H9 (cell line): ENCODE measurements around the gene ANO10. TPM values are rescaled to one million over a fixed set of nuclear protein-coding genes. Genes with fewer than 3 reads are reported as not detected.
A peak's percentile ranks its signal among the peaks of the same experiment; 100 is the strongest.

ENCODE experiments used
- DNase-seq: peaks from one replicate; pipeline ENCODE4 v3.0.0-alpha.2; 2017
- H2AFZ ChIP-seq: one replicate; pipeline ENCODE4 v1.6.1; 2013; ENCODE audit warnings: mild to moderate bottlenecking, low read length, control low read depth, moderate library complexity
- H2AK5ac ChIP-seq: 2 replicates; pipeline ENCODE4 v1.6.1; 2013; ENCODE audit warnings: low read length, control low read depth, mixed read lengths; ENCODE audit not compliant: insufficient read length
- H2BK120ac ChIP-seq: one replicate; pipeline ENCODE4 v1.6.1; 2013; ENCODE audit warnings: low read depth, mild to moderate bottlenecking, low read length, control low read depth, inconsistent platforms; ENCODE audit not compliant: poor library complexity, severe bottlenecking
- H2BK12ac ChIP-seq: 2 replicates; pipeline ENCODE4 v1.6.1; 2013; ENCODE audit warnings: low read length, control low read depth, mixed read lengths, low read depth; ENCODE audit not compliant: insufficient read length
- H2BK15ac ChIP-seq: 2 replicates; pipeline ENCODE4 v1.6.1; 2013; ENCODE audit warnings: low read depth, low read length, control low read depth
- H2BK20ac ChIP-seq: one replicate; pipeline ENCODE4 v1.6.1; 2013; ENCODE audit warnings: low read depth, mild to moderate bottlenecking, low read length, control low read depth, inconsistent platforms; ENCODE audit not compliant: poor library complexity, severe bottlenecking
- H2BK5ac ChIP-seq: 2 replicates; pipeline ENCODE4 v1.6.1; 2013; ENCODE audit warnings: low read length, control low read depth, mixed read lengths; ENCODE audit not compliant: insufficient read length
- H3K14ac ChIP-seq: 2 replicates; pipeline ENCODE4 v1.6.1; 2013; ENCODE audit warnings: low read length, control low read depth; ENCODE audit not compliant: insufficient read depth
- H3K18ac ChIP-seq: 2 replicates; pipeline ENCODE4 v1.6.1; 2013; ENCODE audit warnings: low read depth, mild to moderate bottlenecking, mixed read lengths, low read length, control low read depth; ENCODE audit not compliant: insufficient read length
- H3K23ac ChIP-seq: 2 replicates; pipeline ENCODE4 v1.6.1; 2013; ENCODE audit warnings: low read length, control low read depth, mixed read lengths, low read depth; ENCODE audit not compliant: insufficient read length
- H3K23me2 ChIP-seq: 2 replicates; pipeline ENCODE4 v1.6.1; 2013; ENCODE audit warnings: low read depth, mild to moderate bottlenecking, mixed read lengths, low read length, control low read depth; ENCODE audit not compliant: insufficient read length, poor library complexity, severe bottlenecking
- H3K27ac ChIP-seq: 2 replicates; pipeline ENCODE4 v1.5.1; 2013; ENCODE audit warnings: low read length, control low read depth, mixed read lengths, low read depth; ENCODE audit not compliant: insufficient read length
- H3K27me3 ChIP-seq: 2 replicates; pipeline ENCODE4 v1.6.1; 2013; ENCODE audit warnings: low read length, control low read depth, inconsistent platforms; ENCODE audit not compliant: insufficient read depth
- H3K4ac ChIP-seq: 2 replicates; pipeline ENCODE4 v1.6.1; 2013; ENCODE audit warnings: low read depth, mild to moderate bottlenecking, control low read depth, inconsistent platforms, low read length, moderate library complexity
- H3K4me1 ChIP-seq: 2 replicates; pipeline ENCODE4 v1.6.1; 2013; ENCODE audit warnings: low read length, control low read depth, inconsistent platforms; ENCODE audit not compliant: insufficient read depth
- H3K4me2 ChIP-seq: 2 replicates; pipeline ENCODE4 v1.6.1; 2013; ENCODE audit warnings: low read length, control low read depth, mixed read lengths; ENCODE audit not compliant: insufficient read length, insufficient read depth
- H3K56ac ChIP-seq: 2 replicates; pipeline ENCODE4 v1.6.1; 2013; ENCODE audit warnings: low read depth, mild to moderate bottlenecking, mixed read lengths, low read length, control low read depth; ENCODE audit not compliant: insufficient read length
- H3K79me1 ChIP-seq: 2 replicates; pipeline ENCODE4 v1.6.1; 2013; ENCODE audit warnings: low read depth, mild to moderate bottlenecking, moderate library complexity, low read length, control low read depth, inconsistent platforms; ENCODE audit not compliant: insufficient read depth, poor library complexity, severe bottlenecking
- H3K79me2 ChIP-seq: 2 replicates; pipeline ENCODE4 v1.6.1; 2013; ENCODE audit warnings: low read length, control low read depth, inconsistent platforms; ENCODE audit not compliant: insufficient read depth
- H3K9ac ChIP-seq: 2 replicates; pipeline ENCODE4 v1.6.1; 2013; ENCODE audit warnings: low read length, control low read depth, mixed read lengths; ENCODE audit not compliant: insufficient read length; ENCODE audit errors: extremely low read depth
- H3K9me3 ChIP-seq: one replicate; pipeline ENCODE4 v1.6.1; 2013; ENCODE audit warnings: low read depth, low read length, inconsistent platforms; ENCODE audit not compliant: control insufficient read depth
- H3T11ph ChIP-seq: one replicate; pipeline ENCODE4 v1.6.1; 2013; ENCODE audit warnings: mild to moderate bottlenecking, low read length, control low read depth, inconsistent platforms
- H4K20me1 ChIP-seq: one replicate; pipeline ENCODE4 v1.6.1; 2013; ENCODE audit not compliant: control insufficient read depth, insufficient read length, insufficient read depth
- H4K5ac ChIP-seq: 2 replicates; pipeline ENCODE4 v1.6.1; 2013; ENCODE audit warnings: low read depth, mild to moderate bottlenecking, mixed read lengths, low read length, control low read depth; ENCODE audit not compliant: insufficient read length
- H4K8ac ChIP-seq: replicated peaks from 2 replicates; pipeline ENCODE4 v1.6.1; 2013; ENCODE audit warnings: low read length, control low read depth, mixed read lengths, low read depth; ENCODE audit not compliant: insufficient read length
- H4K91ac ChIP-seq: 2 replicates; pipeline ENCODE4 v1.6.1; 2013; ENCODE audit warnings: low read depth, mild to moderate bottlenecking, moderate library complexity, mixed read lengths, low read length, control low read depth; ENCODE audit not compliant: insufficient read length
- H3K27ac Mint-ChIP-seq, 3 experiments: 2 replicates in 2 of 3; 3 replicates in 1 of 3; pipeline ENCODE4 v1.8.0; 2020 to 2021; ENCODE audit warnings: mixed read lengths in 3 of 3, mild to moderate bottlenecking in 1 of 3, moderate library complexity in 1 of 3
- H3K27me3 Mint-ChIP-seq: 2 replicates; pipeline ENCODE4 v1.8.0; 2021; ENCODE audit warnings: low read depth, mild to moderate bottlenecking, moderate library complexity, mixed read lengths
- H3K36me3 Mint-ChIP-seq, 3 experiments: 2 replicates in 2 of 3; 3 replicates in 1 of 3; pipeline ENCODE4 v1.8.0; 2020 to 2021; ENCODE audit warnings: low read depth in 3 of 3, mixed read lengths in 3 of 3; ENCODE audit not compliant: insufficient read depth in 1 of 3
- H3K4me1 Mint-ChIP-seq, 2 experiments: 2 replicates each; pipeline ENCODE4 v1.8.0; 2020; ENCODE audit warnings: mixed read lengths in 2 of 2
- H3K4me3 Mint-ChIP-seq, 2 experiments: 2 replicates in 1 of 2; 3 replicates in 1 of 2; pipeline ENCODE4 v1.8.0; 2020 to 2021; ENCODE audit warnings: mild to moderate bottlenecking in 2 of 2, mixed read lengths in 2 of 2, moderate library complexity in 1 of 2
- H3K9me3 Mint-ChIP-seq, 2 experiments: 2 replicates in 1 of 2; 3 replicates in 1 of 2; pipeline ENCODE4 v1.8.0; 2020; ENCODE audit warnings: mild to moderate bottlenecking in 2 of 2, mixed read lengths in 2 of 2, moderate library complexity in 1 of 2
- CTCF ChIP-seq: fragments of 200-600 bp; sonication (generic); conservative IDR thresholded peaks from 3 replicates; pipeline ENCODE4 v1.8.0; 2021; ENCODE audit warnings: antibody characterized with exemption, mild to moderate bottlenecking
- WGBS: extraction: QIAGEN DNeasy Blood & Tissue Kit; methylation state at CpG from one replicate; pipeline ENCODE4 v1.1.7; 2013; ENCODE audit warnings: missing lambda C conversion rate, low lambda C conversion rate, mixed read lengths; ENCODE audit not compliant: insufficient read length; ENCODE audit errors: extremely low coverage; 5-methylcytosine and 5-hydroxymethylcytosine counted together
- total RNA-seq: library from RNA; stranded (reverse); gene quantifications from 2 replicates; pipeline ENCODE4 v1.2.1, GENCODE V29; 2021

The ANO10 gene
- total RNA-seq, 1 experiment from 2014 or later, result 38.7 TPM

GRCh38 chr3:43413676-43414368 lies 208.0 kb downstream of the ANO10 start:
- H3T11ph ChIP-seq, result no peak overlapping the region
- no peaks in the 10 kb centered on the region for H3K4me1 ChIP-seq
- no peak overlapping the region for H3K23ac ChIP-seq
- no peaks in the 10 kb centered on the region for H3K23me2 ChIP-seq
- H4K91ac ChIP-seq, result no peak overlapping the region
- no peak overlapping the region for H2AFZ ChIP-seq
- H3K4me1 Mint-ChIP-seq, result 0 out of 4 replicates have a peak, but pooled peaks cover 0 to 2% of the 10 kb centered on the region in 2 experiments
- H3K79me1 ChIP-seq, result no peaks in the 10 kb centered on the region
- no peaks in the 10 kb centered on the region for H3K79me2 ChIP-seq
- no peak overlapping the region for H3K18ac ChIP-seq
- no peaks in the 10 kb centered on the region for H3K9me3 Mint-ChIP-seq
- H3K27me3 ChIP-seq, result no peaks in the 10 kb centered on the region
- H3K36me3 Mint-ChIP-seq, result no peaks in the 10 kb centered on the region
- WGBS, result no CpG with 5 or more reads among the region's 7 CpGs
- peak overlapping the region in 1 of 3 experiments; percentile 14; a peak in 1 of 7 replicates for H3K27ac Mint-ChIP-seq
- no peak overlapping the region for H3K9ac ChIP-seq
- H3K4me2 ChIP-seq, result no peak overlapping the region
- H2BK120ac ChIP-seq, result no peak overlapping the region
- no peak overlapping the region for H2BK5ac ChIP-seq
- H2BK20ac ChIP-seq, result no peak overlapping the region
- H4K5ac ChIP-seq, result no peak overlapping the region
- H3K27me3 Mint-ChIP-seq, result no peaks in the 10 kb centered on the region
- no peak overlapping the region for H3K4me3 Mint-ChIP-seq
- H2AK5ac ChIP-seq, result no peak overlapping the region
- H4K8ac ChIP-seq, result no peak overlapping the region
- H3K56ac ChIP-seq, result no peak overlapping the region
- no peak overlapping the region for H3K27ac ChIP-seq
- H2BK15ac ChIP-seq, result no peak overlapping the region
- no peaks in the 10 kb centered on the region for H4K20me1 ChIP-seq
- peak; percentile 18; the same call in 1 of the 3 replicates for TF ChIP-seq CTCF
- no peak overlapping the region for H3K4ac ChIP-seq
- H3K9me3 ChIP-seq, result no peaks in the 10 kb centered on the region
- no peak for DNase-seq
- no peak overlapping the region for H2BK12ac ChIP-seq
- H3K14ac ChIP-seq, result no peak overlapping the region
